ENCODE measurements around the gene ACOXL.

GRCh38 chr2:111094691-111095090, 362.3 kb downstream of the ACOXL start:
- no peak for TF ChIP-seq TAF1 (IDR thresholded peaks at IDR 0.05; ENCODE audit: low read depth, low read length)
- TF ChIP-seq POLR2A (IDR thresholded peaks at IDR 0.05; ENCODE audit: low read depth, low read length) = no peak
- TF ChIP-seq POLR2AphosphoS5 (IDR thresholded peaks at IDR 0.05; ENCODE audit: low read depth, low read length) = no peak
- no peak for TF ChIP-seq SPI1 (IDR thresholded peaks at IDR 0.05; ENCODE audit: low read depth, low read length)
